22Rv1 (cell line): ENCODE results near the gene GOLGA6D.
"Not testable (repeated sequence)": the region's sequence is repeated elsewhere in the genome, so short reads cannot be mapped to it uniquely, and the experiment has no call there.

ENCODE experiments used
- CTCF ChIP-seq: fragments of 450-650 bp; IDR thresholded peaks from 2 replicates; pipeline ENCODE4 v1.5.1; 2017; ENCODE audit warnings: mild to moderate bottlenecking
- ZFX ChIP-seq: fragments of 450-650 bp; IDR thresholded peaks from 2 replicates; pipeline ENCODE4 v1.6.1; 2017; ENCODE audit warnings: antibody characterized with exemption, borderline replicate concordance

GRCh38 chr15:75302753-75303152 lies 20.1 kb downstream of the GOLGA6D start:
- TF ChIP-seq CTCF, ZFX: not testable (repeated sequence)
